ENCODE results near the gene MX1.

DNA sequence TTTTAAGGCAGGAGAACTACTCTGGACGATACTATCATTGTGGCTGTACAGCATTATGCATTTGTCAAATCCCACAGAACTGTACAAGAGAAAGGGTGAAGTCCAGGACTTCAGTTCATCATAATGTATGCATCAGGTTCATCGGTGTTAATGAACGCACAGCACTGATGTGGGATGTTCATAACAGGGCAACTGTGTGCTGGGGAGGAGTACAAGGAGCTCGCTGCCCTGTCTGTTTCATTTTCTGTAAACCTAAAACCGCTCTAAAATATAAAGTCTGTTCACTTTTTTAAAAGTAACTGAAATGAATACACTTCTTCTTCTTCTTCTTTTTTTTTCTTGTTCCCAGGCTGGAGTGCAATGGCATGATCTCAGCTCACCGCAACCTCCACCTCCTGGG lies 56.9 kb downstream of the MX1 start:
- no peak for TF ChIP-seq CTCF (IDR thresholded peaks at IDR 0.05)
- no peak for TF ChIP-seq POLR2A (IDR thresholded peaks at IDR 0.05)
- TF ChIP-seq EP300 (IDR thresholded peaks at IDR 0.05), result no peak
